HepG2 (cell line): ENCODE results near the gene AANAT. TPM values are rescaled to one million over a fixed set of nuclear protein-coding genes. Genes with fewer than 3 reads are reported as not detected.

Experiments used
- GABPB1 ChIP-seq: IDR thresholded peaks from 2 replicates; pipeline ENCODE4 v1.6.1; 2016; ENCODE audit warnings: mild to moderate bottlenecking, missing genetic modification reagents, moderate library complexity, missing compliant biosample characterization
- HOXA5 ChIP-seq: sonication (generic); formaldehyde crosslinking; IDR thresholded peaks from 2 replicates; pipeline ENCODE4 v1.4.0; 2020; ENCODE audit warnings: missing genetic modification reagents
- MXD1 ChIP-seq: sonication (generic); formaldehyde crosslinking; IDR thresholded peaks from 2 replicates; pipeline ENCODE4 v1.4.0; 2020; ENCODE audit warnings: mild to moderate bottlenecking, missing genetic modification reagents
- PHF21A ChIP-seq: sonication (generic); formaldehyde crosslinking; IDR thresholded peaks from 2 replicates; pipeline ENCODE4 v1.5.0; 2020; ENCODE audit warnings: mild to moderate bottlenecking, missing genetic modification reagents
- RBFOX2 ChIP-seq: fragments of 200-400 bp; formaldehyde crosslinking; IDR thresholded peaks from 2 replicates; pipeline ENCODE4 v1.6.1; 2017; ENCODE audit warnings: low read depth, mild to moderate bottlenecking, low read length
- SIX1 ChIP-seq: sonication (generic); formaldehyde crosslinking; IDR thresholded peaks from 2 replicates; pipeline ENCODE4 v1.4.0; 2020; ENCODE audit warnings: missing genetic modification reagents, borderline replicate concordance
- SOX6 ChIP-seq, 2 experiments: fragments of 450-650 bp in 1 of 2; sonication (generic) in 1 of 2; formaldehyde crosslinking in 1 of 2; IDR thresholded peaks; 2 replicates each; pipeline versions ENCODE4 v1.4.0 to v1.6.1; 2017 to 2020; ENCODE audit warnings: antibody characterized with exemption in 1 of 2, mild to moderate bottlenecking in 1 of 2, missing genetic modification reagents in 1 of 2
- STAT5B ChIP-seq: sonication (generic); formaldehyde crosslinking; IDR thresholded peaks from 2 replicates; pipeline ENCODE4 v1.4.0; 2020; ENCODE audit warnings: missing genetic modification reagents
- UBTF ChIP-seq: sonication (generic); formaldehyde crosslinking; IDR thresholded peaks from 2 replicates; pipeline ENCODE4 v1.4.0; 2020; ENCODE audit warnings: mild to moderate bottlenecking, missing genetic modification reagents
- ZBTB46 ChIP-seq: sonication (generic); formaldehyde crosslinking; IDR thresholded peaks from 2 replicates; pipeline ENCODE4 v1.4.0; 2020; ENCODE audit warnings: mild to moderate bottlenecking, missing genetic modification reagents, borderline replicate concordance
- ZNF224 ChIP-seq: sonication (generic); formaldehyde crosslinking; IDR thresholded peaks from 2 replicates; pipeline ENCODE4 v1.5.0; 2020; ENCODE audit warnings: mild to moderate bottlenecking, missing genetic modification reagents
- ZNF318 ChIP-seq: sonication (generic); formaldehyde crosslinking; IDR thresholded peaks from 2 replicates; pipeline ENCODE4 v1.4.0; 2020; ENCODE audit warnings: mild to moderate bottlenecking, missing genetic modification reagents
- ZNF614 ChIP-seq: IDR thresholded peaks from 2 replicates; pipeline ENCODE4 v1.6.1; 2018; ENCODE audit warnings: missing biosample characterization, missing genetic modification reagents, inconsistent platforms, borderline replicate concordance
- ZNF761 ChIP-seq: sonication (generic); formaldehyde crosslinking; conservative IDR thresholded peaks from 2 replicates; pipeline ENCODE4 v1.4.0; 2020; ENCODE audit warnings: mild to moderate bottlenecking, missing genetic modification reagents
- polyA plus RNA-seq, 8 experiments: library from polyadenylated mRNA; depleted of rRNA in 3 of 8; stranded (reverse) in 7 of 8; unstranded in 1 of 8; fragments of >200 nt; fragmentation: Illumina TruSeq in 4 of 8; extraction: Trizol in 4 of 8; gene quantifications; 2 replicates each; pipeline versions ENCODE4 v1.2.1 to v1.2.3, GENCODE V29; 2011 to 2016; ENCODE audit warnings: low read depth in 4 of 8, missing spikeins in 1 of 8, mixed read lengths in 1 of 8; ENCODE audit not compliant: insufficient read depth in 1 of 8
- total RNA-seq, 5 experiments: library from RNA; depleted of rRNA; stranded (reverse); fragments of >200 nt; fragmentation: Illumina TruSeq; extraction: Trizol; gene quantifications; 2 replicates each; pipeline ENCODE4 v1.2.3, GENCODE V29; 2016; ENCODE audit warnings: low read depth in 1 of 5
- TF ChIP-seq, protein P1 (sequence below): sonication (generic); formaldehyde crosslinking; IDR thresholded peaks from 2 replicates; pipeline ENCODE4 v1.8.1; 2023; ENCODE audit warnings: missing genetic modification reagents, mild to moderate bottlenecking, borderline replicate concordance

The AANAT gene
- total and polyA plus RNA-seq, 2 of the 13 experiments (the other 11 are each of a cell fraction or from before 2014, with no cell fraction given), result 0.07 TPM; not detected in 1

- TF ChIP-seq ZNF318 (peak; percentile 57; the same call in 1 of the 2 replicates), RBFOX2 (no peak), HOXA5 (no peak), SIX1 (CRISPR knock-in tag) (no peak), ZNF761 (0 out of 2 replicates have a peak, but pooled peaks have one; percentile 43), MXD1 (CRISPR knock-in tag) (peak; percentile 17; the same call in 1 of the 2 replicates), ZNF614 (CRISPR knock-in tag) (0 out of 2 replicates have a peak, but pooled peaks have one; percentile 6), GABPB1 (CRISPR knock-in tag) (no peak), PHF21A (CRISPR knock-in tag) (0 out of 2 replicates have a peak, but pooled peaks have one; percentile 8), ZBTB46 (CRISPR knock-in tag) (no peak), SOX6 (IDR thresholded peaks at IDR 0.05) (no peak), SOX6 (CRISPR knock-in tag; IDR thresholded peaks at IDR 0.05) (0 out of 2 replicates have a peak, but pooled peaks have one; percentile 6), STAT5B (CRISPR knock-in tag) (no peak), UBTF (CRISPR knock-in tag) (peak; percentile 19; the same call in 1 of the 2 replicates), ZNF224 (CRISPR knock-in tag) (no peak)
- TF ChIP-seq, protein P1, sequence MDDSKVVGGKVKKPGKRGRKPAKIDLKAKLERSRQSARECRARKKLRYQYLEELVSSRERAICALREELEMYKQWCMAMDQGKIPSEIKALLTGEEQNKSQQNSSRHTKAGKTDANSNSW (CRISPR knock-in tag), result 0 out of 2 replicates have a peak, but pooled peaks have one; percentile 61
These were observed 34.5 kb downstream of the AANAT start (continued) for GRCh38 chr17:76501827-76502307.
